LoVo (cell line): ENCODE measurements around the gene SRCIN1.

Experiments
- DNase-seq: peaks from one replicate; pipeline ENCODE4 v3.0.0-alpha.2; 2016; ENCODE audit warnings: low spot score

Gene SRCIN1

DNA sequence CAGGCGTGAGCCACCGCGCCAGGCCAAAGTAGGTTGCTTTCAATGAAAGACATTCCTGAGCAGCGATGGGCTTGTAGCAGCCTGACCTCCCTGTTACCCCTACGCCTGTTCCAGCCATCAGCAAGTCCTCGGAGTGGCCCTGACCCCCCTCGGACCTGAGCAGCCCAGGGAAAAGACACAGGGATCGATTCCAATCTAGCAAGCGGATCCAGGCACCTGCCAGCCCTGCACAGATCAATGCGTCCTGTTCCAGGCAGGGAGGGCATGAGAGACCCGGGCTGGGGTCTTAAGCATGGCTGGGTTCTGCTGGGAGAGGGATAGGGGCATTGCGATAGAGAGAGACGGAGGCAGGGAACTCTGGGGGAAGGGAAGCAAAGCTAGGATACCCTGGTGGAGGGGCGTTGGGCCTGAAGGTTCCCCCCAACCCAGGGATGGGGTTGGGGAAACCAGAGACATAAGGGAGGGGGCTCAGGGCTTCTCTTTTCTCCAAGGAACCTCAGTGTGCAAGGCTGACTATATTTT lies 21.9 kb downstream of the SRCIN1 start:
- no peak for DNase-seq

DNA sequence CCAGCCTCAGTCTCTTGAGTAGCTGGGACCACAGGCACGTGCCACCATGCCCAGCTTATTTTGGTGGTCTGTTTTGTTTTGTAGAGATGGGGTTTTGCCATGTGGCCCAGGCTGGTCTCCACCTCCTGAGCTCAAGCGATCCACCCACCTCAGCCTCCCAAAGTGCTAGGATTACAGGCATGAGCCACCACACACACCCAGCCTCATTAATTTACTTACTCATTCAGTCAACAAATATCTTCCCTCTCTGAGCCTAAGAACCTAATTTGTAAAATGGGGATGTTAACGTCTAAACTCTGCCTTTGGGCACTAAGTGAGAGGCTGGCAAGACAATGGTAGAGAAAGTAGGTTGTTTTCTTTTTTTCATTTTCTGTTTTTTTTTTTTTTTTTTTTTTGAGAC lies 22.6 kb downstream of the SRCIN1 start:
- DNase-seq, result no peak

DNA sequence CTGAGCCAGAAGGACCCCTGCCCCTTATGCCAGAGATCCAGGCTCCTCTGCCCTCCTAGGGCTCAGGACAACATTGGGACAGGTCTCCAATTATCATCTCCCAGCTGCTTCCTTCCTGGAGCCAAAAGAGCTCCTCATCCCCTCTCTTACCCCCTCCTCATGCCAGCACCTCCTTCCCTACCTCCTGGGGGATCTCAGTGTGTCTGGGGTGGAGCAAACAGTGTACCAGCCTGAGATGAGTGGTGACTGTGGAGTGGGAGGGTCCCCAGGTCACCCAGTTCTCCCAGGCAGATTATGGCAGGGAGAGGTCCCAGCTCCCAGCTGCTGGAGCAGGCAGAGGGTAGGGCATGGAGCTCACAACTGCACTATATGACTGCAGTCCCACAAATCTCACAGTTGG lies 23.7 kb downstream of the SRCIN1 start:
- no peak for DNase-seq

DNA sequence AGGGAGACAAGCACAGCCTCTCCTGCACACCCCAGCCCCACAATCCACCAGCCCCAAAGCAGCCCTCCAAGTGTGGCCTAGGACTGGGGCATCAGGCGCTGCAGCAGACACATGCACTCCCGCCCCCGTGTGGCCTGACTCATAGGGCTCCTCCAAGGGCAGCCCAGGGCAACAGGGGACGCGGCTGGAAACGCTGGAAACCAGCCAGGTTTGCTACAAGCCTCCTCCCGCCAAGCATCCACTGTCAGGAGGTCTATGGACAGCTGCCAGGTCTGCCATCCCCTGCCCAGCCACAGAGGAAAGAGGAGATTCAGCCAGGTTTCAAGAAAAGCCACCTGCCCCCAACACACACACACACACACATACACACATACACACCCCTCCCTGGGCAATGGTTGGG lies 25.8 kb downstream of the SRCIN1 start:
- DNase-seq, result no peak

DNA sequence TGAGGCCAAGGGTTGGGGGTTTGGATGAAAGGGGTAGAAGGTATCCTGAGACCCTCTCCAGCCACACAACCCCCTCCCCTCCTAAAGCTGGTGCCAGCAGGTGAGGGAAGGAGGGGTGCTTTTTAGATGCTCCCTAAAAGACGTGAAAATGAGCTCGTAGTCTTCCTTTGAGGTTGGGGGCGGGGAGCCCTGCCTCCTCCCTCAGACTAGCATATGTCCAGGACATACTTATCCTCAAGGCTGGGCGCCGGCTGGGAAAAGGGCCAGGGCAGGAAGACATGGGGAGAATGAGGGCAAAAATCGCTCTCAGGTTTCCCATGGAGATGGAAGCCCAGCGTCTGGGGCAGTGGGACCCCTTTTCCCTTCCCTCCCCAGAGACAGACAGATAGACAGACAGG lies 26.7 kb downstream of the SRCIN1 start:
- no peak for DNase-seq

DNA sequence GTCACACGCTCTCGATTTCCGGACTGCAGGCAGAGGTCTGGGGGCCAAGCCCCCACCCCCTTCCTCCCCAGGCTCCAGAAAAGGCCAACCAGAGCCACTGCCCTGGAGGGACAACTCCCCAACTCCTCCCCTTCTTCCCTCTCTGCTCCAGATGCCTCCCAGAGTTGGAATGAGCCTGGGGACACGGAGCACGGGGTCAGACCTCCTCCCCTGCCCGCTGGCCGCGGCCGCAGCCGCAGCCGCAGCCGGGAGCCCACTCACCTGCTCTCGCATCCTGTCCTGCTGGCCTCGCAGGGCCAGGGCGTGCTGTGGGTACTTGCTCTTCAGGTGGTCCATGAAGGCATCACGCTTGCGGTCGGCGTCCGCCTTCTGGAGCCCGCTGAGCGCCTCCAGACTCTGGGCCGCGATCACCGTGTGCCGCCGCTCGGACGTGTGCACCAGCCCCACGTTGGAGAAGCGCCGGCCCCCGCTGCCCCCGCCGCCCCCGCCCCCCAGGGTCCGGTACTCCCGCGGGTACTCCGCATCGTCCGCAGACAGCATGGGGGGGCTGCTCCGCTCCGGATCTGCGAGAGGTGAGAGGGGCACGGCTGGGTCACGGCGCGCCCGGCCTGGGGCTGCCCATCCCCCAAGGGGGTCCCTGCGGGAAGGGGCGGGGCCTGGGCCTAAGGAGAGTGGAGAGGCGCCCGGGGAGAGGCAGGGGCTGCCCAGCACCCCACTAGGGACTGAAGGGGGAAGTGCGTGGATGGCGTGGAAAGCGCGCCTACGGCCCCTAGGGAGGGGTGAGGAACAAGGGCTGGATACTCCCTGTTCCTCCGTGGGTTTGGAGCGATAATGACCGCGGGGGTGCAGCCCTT lies 27.3 kb downstream of the SRCIN1 start:
- no peak for DNase-seq

DNA sequence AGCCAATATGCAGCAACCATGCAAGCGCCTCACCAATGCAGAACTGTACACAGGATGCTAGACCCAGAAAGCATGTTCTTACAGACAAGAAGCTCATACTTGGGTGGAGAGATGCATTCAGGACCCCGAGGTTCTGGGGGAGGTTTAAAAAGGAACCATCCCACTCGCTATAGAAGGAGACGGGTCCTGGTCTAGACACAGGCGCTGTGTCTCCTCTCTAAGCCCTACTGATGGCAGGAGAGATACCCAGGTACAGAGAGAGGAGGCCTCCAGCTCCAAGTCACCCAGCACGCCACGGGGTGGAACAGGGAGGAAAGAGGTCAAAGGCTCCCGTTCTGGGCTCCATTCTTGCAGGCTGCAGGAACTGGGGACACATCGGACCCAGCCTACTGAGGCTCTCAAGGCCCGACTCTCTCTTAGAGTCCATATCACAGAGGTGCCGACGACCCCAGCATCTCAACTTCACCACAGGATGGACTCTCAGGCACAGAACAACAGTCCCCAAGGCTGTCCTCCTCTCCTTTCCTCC lies 28.0 kb downstream of the SRCIN1 start:
- no peak for DNase-seq

DNA sequence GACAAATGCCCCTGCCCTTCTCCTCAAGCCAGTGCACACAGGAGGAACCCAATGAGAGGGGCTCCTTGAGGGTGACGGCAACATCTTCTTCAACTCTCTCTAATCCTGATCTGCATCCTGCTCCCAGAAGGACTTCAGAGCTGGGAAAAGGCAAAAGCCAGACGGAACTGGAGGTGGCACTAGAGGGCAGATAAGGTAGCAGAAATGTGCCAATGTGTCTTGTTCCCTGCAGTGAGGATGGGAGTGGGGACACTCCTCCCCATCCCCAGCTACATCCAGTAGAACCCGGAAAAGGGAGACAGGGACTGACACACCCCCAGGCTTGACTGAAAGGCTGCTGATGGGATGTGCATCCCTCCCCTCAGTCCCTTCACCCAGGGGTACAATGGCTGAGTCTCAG lies 28.5 kb downstream of the SRCIN1 start:
- DNase-seq, result no peak

DNA sequence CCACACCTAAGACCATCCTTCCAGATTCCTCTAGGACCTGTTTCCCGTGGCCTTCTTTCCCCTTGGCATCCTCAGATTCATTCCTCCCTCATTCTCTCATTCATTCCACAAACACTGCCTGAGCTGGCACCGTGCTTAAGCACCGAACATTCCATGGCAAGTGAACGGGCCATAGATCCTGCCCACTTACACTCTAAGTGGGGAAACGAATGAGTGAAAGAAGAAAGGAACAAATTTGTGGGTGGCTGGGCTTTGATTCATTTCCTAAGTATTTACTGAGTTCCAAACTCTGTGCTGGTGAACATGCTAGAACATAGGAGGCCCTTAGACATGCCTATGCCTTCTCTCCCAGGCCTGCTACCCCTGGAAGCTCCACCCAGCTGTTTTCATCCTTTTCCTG lies 30.0 kb downstream of the SRCIN1 start:
- no peak for DNase-seq

DNA sequence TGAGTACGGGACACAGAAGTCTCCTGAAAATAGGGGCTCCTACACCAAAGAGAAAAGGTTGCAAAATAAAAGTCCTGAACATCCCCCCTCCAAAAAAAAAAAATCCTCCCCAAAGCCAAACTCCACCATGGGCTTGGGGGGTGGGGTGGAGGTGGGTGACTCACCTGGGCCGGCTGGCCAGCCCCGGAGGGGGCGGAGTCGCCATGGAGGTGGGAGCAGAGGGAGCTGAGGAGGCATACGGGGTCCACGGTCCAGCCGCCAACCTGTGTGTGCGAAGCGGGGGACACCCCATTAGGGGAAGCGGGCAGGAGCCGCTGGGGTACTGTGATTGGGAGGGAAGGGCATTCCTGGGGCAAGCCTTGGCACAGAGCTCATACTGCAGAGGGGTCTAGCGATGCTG lies 31.0 kb downstream of the SRCIN1 start:
- no peak for DNase-seq

DNA sequence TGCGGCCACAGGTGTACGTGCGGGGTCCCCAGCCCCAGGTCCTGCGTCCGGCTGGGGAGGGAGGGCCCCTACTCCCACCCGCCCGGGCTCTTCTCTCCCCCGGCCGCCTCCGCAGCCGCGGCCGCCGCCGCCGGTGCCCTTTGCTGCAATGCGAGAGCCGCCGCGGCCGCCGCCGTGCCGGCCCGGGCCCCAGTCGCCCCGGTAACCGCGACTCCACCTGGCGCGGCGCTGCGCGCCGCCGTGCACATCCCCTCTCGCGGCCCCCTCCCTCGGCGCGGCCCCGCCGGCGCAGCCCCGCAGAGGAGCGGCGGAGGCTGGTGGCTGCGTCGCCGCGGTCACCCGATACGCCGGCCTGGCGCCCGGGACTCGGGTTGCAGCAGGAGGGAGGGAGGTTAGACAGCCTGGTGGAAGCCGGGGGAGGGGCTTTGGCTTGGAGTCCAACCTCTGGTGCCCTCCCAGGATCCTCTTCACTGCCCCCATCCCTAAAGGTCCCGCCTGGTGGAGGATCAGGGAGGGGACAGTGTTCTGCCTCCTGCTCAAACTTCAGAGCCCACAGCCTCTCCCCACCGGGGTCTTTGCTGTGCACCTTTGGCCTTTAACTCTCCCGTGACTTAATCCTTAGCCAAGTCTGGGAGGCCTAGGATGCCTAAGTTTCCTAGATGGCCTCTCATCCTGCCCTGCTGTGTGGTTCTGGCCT lies 32.9 kb downstream of the SRCIN1 start:
- no peak for DNase-seq

DNA sequence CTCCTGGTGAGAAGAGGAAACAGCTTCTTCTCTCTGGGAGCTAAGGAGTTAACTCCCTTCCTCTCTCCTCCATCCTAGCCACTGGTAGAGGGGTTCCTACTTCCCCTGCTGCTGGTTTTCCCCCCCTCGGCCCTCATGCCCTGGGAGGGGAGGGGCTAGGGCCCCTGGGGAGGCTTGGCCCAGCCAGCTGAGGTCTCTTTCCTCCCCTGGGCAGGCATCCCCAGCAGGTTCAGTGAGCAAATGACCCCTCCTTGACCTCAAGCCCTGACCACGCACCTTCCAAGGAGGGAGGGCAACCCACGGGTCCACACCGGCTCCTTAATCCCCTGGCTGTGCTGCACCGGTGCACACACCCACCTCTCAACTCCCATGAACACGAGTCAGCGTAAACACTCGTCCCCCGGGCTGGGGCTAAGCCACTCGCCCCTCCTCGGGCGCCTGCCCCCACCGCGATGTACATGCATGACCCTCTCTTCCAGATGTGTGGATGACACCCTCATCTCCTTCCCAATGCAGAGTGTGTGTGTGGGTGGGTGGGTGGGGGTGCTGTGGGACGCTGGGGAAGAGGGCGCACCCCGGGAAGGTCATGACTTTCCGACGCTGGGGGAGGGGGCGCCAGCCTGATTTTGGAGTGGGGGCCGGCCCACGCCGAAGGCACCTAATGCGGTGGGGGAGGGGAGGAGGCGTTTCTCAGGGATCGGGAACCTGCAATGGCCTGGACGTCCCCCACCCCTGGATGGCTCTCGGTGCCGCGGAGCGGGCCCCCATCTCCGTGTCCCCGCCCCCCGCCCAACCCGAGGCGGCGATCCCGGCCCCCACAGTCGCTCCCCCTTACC lies 33.7 kb downstream of the SRCIN1 start:
- DNase-seq, result no peak

DNA sequence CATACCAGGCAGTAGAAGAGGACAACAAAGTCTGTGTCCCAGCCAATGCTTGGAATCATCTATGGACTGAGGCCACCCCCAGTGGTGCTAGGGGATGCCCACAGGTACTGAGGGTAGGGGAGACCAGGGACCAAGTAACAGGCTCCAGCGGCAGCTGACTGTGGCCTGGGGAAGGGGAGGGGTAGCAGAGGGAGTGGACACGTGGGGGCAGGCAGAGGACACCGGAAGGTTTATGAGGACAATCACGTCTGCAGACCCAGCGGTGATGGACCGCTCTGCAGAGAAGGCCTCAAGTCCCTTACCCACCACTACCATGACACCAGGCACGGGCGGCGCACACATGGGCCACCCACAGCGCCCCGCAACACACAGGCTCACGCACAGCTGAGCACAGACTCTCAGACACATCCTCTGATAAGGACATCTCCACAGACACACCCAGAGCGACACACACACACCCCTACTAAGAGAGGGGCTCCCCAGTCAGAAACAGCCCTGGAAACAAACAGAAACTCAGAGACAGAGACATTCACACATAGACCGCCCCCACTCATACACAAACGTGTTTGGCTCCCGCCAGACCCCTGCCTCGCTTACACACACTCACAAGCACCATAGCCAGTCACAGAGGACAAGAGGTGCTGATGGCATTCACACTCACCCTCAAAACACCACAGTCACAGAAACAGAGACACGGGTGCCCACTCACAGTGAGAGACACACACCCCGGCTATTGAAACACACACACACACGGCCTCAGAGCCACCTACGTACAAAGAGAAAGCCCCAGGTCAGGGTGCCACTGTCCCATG lies 35.8 kb downstream of the SRCIN1 start:
- no peak for DNase-seq

DNA sequence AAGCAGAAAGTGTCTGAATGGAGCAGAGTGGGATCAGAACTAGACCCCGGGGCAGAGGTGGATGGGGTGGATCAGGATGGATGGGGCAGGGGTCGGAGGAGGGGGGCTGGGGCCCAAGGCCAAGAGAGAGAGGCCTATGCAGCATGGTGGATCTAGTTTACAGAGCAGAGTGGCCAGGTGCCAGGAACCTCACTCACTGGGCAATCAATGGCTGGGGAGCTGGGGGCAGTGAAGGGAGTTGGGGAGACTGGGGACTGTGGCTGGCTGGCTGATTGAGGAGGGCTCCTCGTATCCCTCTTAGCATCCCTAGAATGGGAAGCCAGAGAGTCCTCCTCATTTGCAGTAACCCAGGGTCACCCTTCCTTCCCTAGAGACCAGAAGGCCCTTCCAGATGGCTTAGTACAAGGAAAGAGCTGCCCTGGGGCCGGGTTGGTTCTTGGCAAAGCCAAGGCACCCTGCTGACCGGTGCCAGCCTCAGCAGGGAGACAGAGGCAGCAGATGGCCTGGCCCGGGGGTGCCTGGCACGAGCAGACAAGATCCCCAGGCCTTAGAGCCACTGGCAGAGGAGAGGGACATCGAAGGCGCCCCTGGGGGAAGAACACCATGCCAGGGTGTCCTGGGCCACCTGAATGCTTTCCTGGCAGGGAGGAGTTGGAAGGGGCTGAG lies 36.8 kb downstream of the SRCIN1 start:
- DNase-seq, result no peak

DNA sequence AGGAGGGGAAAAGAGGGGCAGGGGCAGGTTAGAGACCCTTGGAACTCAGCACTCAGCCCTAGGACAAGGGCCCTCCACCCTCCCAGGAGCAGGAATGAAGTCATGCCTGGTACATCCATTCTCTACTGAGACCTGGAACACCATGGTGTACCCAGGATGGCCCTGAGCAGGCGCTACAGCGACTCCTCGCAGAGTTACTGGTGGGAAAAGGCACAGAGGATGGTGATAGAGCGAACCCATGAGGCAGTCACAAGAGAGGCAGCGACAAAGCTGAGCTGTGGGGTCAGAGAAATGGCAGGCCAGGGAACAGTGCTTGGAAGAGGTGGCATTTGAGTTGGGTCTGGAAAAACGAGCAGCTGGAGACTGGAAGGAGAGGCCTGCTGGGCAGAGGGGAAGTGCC lies 37.5 kb downstream of the SRCIN1 start:
- DNase-seq, result no peak

DNA sequence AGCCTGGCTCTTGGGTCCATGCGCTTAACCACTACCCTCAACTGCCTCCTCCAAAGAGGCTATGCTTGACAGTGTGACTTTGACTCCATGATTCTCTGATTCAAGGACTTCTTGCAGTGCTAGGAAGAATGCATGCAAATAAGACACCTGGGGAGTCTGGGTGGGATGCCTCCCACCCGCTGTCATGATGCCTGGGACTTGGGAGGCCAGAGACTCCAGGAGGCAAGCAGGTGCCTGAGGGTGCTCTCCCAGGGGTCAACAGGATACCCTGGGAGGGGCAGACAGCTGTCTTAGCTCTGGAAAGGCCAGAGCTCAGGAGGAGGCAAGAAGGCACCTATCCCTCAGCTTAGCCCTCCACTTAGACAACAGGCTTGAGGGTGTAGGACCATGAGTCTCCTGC lies 38.4 kb downstream of the SRCIN1 start:
- DNase-seq, result no peak

DNA sequence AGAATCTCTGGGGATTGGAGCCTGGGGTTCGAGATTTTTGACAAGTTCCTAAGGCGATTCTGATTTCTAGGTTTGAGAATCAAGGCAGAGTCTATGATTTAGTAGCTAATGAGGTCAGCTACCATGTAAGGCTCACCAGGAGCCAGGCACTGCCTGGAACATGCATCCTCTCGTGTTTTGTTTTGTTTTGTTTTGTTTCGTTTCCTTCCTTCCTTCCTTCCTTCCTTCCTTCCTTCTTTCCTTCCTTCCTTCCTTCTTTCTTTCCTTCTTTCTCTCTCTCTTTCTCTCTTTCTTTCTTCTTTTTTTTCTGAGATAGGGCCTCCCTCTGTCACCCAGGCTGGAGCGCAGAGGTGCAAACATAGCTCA lies 39.1 kb downstream of the SRCIN1 start:
- no peak for DNase-seq

DNA sequence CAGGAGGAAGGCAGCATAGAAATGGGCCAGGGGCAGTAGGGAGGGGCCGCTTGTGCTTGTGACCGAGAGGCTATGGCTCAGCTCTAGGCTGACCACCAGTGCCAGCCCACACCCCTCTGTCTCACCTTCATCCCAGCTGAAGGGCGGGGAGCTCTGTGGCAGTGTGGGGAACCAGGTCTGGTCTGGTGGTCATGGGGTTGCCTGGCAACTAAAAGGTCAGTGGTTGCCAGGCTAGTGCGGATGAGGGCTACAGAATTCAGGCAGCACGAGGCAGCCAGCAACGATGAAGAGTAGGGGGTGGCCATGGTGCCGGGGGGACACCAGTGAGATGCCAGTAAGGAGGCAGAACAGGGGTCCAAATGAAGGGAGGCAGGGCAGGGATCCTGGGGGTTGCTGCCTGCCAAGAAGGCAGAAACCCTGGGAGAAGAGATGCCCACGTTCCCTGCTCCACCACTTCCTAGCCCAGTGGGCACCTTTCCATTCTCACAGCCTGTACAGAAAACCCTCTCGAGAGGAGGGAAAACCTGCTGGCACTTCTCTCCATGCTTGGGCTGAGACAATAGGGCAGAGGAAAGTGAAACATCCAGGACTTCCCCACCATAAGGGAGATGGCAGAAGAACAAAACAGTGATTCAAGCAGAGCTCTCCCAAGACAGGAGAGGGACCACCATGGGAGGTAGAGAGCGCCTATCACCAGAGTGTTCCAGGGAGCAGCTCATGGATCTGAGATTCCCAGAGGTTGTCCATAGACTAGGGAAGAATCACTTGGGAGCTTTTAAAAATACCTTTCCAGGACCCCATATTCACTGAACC lies 39.7 kb downstream of the SRCIN1 start:
- DNase-seq, result no peak

DNA sequence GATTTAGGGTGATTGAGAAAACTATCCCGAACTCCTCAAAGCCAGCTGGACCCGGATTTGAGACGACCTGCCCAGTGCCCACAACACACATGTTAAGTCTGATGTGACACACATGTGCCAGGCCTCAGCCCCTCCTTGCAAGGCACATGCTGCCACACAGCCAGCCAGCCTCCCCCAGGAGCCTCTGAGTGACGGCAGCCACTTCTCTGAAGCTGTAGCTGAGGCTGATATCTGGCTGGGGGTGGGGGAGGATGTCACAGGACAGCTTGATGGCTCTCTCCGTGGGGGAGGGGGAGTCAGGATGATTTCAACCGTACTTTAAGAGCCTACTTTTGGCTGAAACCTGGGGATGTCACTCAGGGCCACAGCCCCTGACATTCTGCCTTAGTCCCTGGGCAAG lies 40.9 kb downstream of the SRCIN1 start:
- DNase-seq, result no peak

DNA sequence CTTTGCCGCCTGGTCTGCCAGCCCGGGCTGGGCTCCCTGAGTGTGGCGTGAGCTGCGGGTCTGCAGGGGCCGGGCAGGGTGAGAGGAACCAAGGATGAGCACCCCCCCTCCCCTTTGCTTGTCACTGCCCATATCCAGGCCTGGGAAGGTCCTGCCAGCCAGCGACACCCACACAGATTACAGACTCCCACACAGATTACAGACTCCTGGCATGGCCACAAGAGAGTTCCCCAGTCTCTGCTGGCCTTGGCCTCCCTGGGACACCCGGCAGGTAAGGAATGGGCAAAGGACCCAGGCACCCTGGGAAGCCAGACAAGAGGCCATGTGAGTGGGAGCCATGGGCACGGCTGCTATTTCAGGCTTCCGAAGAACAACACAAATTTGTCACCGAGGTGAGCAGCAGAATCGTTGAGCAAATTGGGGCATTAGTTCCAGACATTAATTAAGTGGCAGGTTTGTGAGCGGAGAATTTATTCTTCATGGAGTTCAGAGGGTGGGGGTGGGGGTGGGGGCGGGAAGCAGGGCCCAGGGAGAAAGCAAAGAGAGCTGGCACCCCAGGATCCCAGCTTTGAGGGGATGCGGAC lies 41.4 kb downstream of the SRCIN1 start:
- DNase-seq, result no peak
